Common myeloid progenitor, CD34-positive (primary cell): ENCODE results near the gene TTLL13.
"Not testable (repeated sequence)": the region's sequence is repeated elsewhere in the genome, so short reads cannot be mapped to it uniquely, and the experiment has no call there.

Experiments
- CTCF ChIA-PET: fragments of 350-600 bp; sonication (Branson Sonifier 250); formaldehyde crosslinking; loops from one replicate; lab custom pipeline; 2021; ENCODE audit warnings: antibody characterized with exemption; lab: Charles Lee
- POLR2A ChIA-PET: fragments of 350-600 bp; sonication (Branson Sonifier 250); formaldehyde crosslinking; loops from one replicate; lab custom pipeline; 2021; ENCODE audit warnings: antibody characterized with exemption; lab: Charles Lee
- DNase-seq, 3 donors: peaks; one replicate each; pipeline versions ENCODE4 v3.0.0 to v3.0.0-alpha.2; 2013
- H3K27ac ChIP-seq, 2 experiments: 1 replicate in 1 of 2; 2 replicates in 1 of 2; pipeline ENCODE4 v1.7.0; 2013; ENCODE audit warnings: inconsistent platforms in 2 of 2, low read length in 2 of 2, mild to moderate bottlenecking in 2 of 2, low read depth in 1 of 2, moderate library complexity in 1 of 2; ENCODE audit not compliant: severe bottlenecking in 2 of 2, insufficient read depth in 1 of 2, poor library complexity in 1 of 2
- H3K27me3 ChIP-seq, 5 experiments: replicated peaks in 2 of 5; 1 replicate in 3 of 5; 2 replicates in 2 of 5; pipeline versions ENCODE4 v1.6.1 to v1.7.0; 2013; ENCODE audit warnings: low read length in 4 of 5, mild to moderate bottlenecking in 2 of 5, moderate library complexity in 2 of 5, inconsistent platforms in 1 of 5; ENCODE audit not compliant: insufficient read depth in 5 of 5, control insufficient read depth in 4 of 5
- H3K36me3 ChIP-seq, 4 experiments: 1 replicate in 2 of 4; 2 replicates in 2 of 4; pipeline versions ENCODE4 v1.6.1 to v1.7.0; 2013; ENCODE audit warnings: low read length in 3 of 4, control low read depth in 1 of 4, mild to moderate bottlenecking in 1 of 4; ENCODE audit not compliant: control insufficient read depth in 4 of 4, insufficient read depth in 4 of 4
- H3K4me1 ChIP-seq, 4 experiments: 1 replicate in 3 of 4; 2 replicates in 1 of 4; pipeline versions ENCODE4 v1.6.1 to v1.7.1; 2013; ENCODE audit warnings: low read length in 3 of 4, mild to moderate bottlenecking in 3 of 4, control low read depth in 1 of 4, inconsistent platforms in 1 of 4, moderate library complexity in 1 of 4; ENCODE audit not compliant: control insufficient read depth in 4 of 4, insufficient read depth in 4 of 4; ENCODE audit errors: control extremely low read depth in 1 of 4
- H3K4me3 ChIP-seq, 7 experiments: 1 replicate in 4 of 7; 2 replicates in 3 of 7; pipeline versions ENCODE4 v1.5.1 to v1.7.0; 2013; ENCODE audit warnings: mild to moderate bottlenecking in 7 of 7, low read length in 6 of 7, moderate library complexity in 6 of 7, inconsistent platforms in 2 of 7, low read depth in 2 of 7, control low read depth in 1 of 7; ENCODE audit not compliant: insufficient read depth in 4 of 7, control insufficient read depth in 1 of 7; ENCODE audit errors: extremely low read depth in 1 of 7
- H3K9me3 ChIP-seq, 5 experiments: 1 replicate in 4 of 5; 2 replicates in 1 of 5; pipeline versions ENCODE4 v1.6.1 to v1.7.1; 2013; ENCODE audit warnings: low read length in 4 of 5, mild to moderate bottlenecking in 2 of 5, inconsistent platforms in 1 of 5, low read depth in 1 of 5, moderate library complexity in 1 of 5; ENCODE audit not compliant: control insufficient read depth in 4 of 5, insufficient read depth in 2 of 5; ENCODE audit errors: control extremely low read depth in 1 of 5
- WGBS: methylation state at CpG from one replicate; pipeline ENCODE4 v1.1.5; 2013; ENCODE audit not compliant: insufficient coverage; 5-methylcytosine and 5-hydroxymethylcytosine counted together

TTLL13 gene

GRCh38 chr15:90280743-90281142 lies 31.4 kb downstream of the TTLL13 start:
- H3K36me3 ChIP-seq, H3K4me1 ChIP-seq, H3K27me3 ChIP-seq, H3K4me3 ChIP-seq, POLR2A ChIA-PET, H3K27ac ChIP-seq, H3K9me3 ChIP-seq, DNase-seq: not testable (repeated sequence)
- CTCF ChIA-PET = interaction anchor here (0.9 to 1.7 kb wide), 4 partner anchors 8 to 21 kb away, joined by 3 to 4 read pairs (median 3); no protein-coding TSS in a partner anchor
- WGBS = 93% methylated on average over 4 of the region's 5 CpGs

- POLR2A ChIA-PET, H3K36me3 ChIP-seq, H3K27ac ChIP-seq, H3K27me3 ChIP-seq, H3K9me3 ChIP-seq, H3K4me3 ChIP-seq, H3K4me1 ChIP-seq: not testable (repeated sequence)
- CTCF ChIA-PET = interaction anchor here (1.2 to 2.0 kb wide), 3 partner anchors 10 to 124 kb away, joined by 3 to 6 read pairs (median 4); no protein-coding TSS in a partner anchor
- 69% methylated on average over 5 of the region's 6 CpGs for WGBS
- peak in 2 of 3 donors; percentile 30 to 45 for DNase-seq
Measured at GRCh38 chr15:90281637-90282036, 32.3 kb downstream of the TTLL13 start.

- Histone ChIP-seq H3K27ac (no peak overlapping the region), H3K4me1 (peaks cover 4 to 16% (median 10%) of the 10 kb centered on the region in 4 experiments), H3K36me3 (no peaks in the 10 kb centered on the region), H3K27me3 (no peaks in the 10 kb centered on the region), H3K4me3 (peak overlapping the region in 1 of 7 experiments; percentile 52), H3K9me3 (no peaks in the 10 kb centered on the region)
- POLR2A ChIA-PET = interaction anchor here (0.8 kb wide), 1 partner anchor 65 kb away, joined by 3 read pairs; no protein-coding TSS in a partner anchor
- CTCF ChIA-PET = interaction anchor here (0.9 to 2.2 kb wide), 9 partner anchors 16 to 133 kb away, joined by 3 to 9 read pairs (median 3); partner anchors contain the start of genes CIB1 and GDPGP1
- peak; percentile 56 to 84 (median 76) for DNase-seq
Measured at GRCh38 chr15:90286678-90287077, 37.3 kb downstream of the TTLL13 start.

GRCh38 chr15:90287101-90287500 lies 37.7 kb downstream of the TTLL13 start:
- no CpG with 5 or more reads among the region's 5 CpGs for WGBS
- Histone ChIP-seq H3K27me3 (no peaks in the 10 kb centered on the region), H3K4me3 (peak overlapping the region in 3 of 7 experiments; percentile 11 to 64 (median 52)), H3K27ac (no peak overlapping the region), H3K9me3 (no peaks in the 10 kb centered on the region), H3K36me3 (no peaks in the 10 kb centered on the region), H3K4me1 (peaks cover 4 to 16% (median 10%) of the 10 kb centered on the region in 4 experiments)
- POLR2A ChIA-PET = interaction anchor here (0.8 kb wide), 1 partner anchor 66 kb away, joined by 3 read pairs; no protein-coding TSS in a partner anchor
- CTCF ChIA-PET = interaction anchor here (1.0 to 2.2 kb wide), 10 partner anchors 9 to 133 kb away, joined by 3 to 9 read pairs (median 3); partner anchors contain the start of genes CIB1 and GDPGP1
- peak in 2 of 3 donors; percentile 75 to 85 for DNase-seq

- CTCF ChIA-PET = interaction anchor here (0.6 to 1.9 kb wide), 6 partner anchors 8 to 95 kb away, joined by 3 to 9 read pairs (median 3); no protein-coding TSS in a partner anchor
Measured at GRCh38 chr15:90287946-90288345, 38.6 kb downstream of the TTLL13 start.

GRCh38 chr15:90291679-90292356 lies 42.5 kb downstream of the TTLL13 start:
- Histone ChIP-seq H3K4me1 (peaks cover 3 to 21% (median 13%) of the 10 kb centered on the region in 4 experiments), H3K4me3 (no peak overlapping the region), H3K9me3 (no peaks in the 10 kb centered on the region), H3K27me3 (no peaks in the 10 kb centered on the region), H3K27ac (no peak overlapping the region), H3K36me3 (no peaks in the 10 kb centered on the region)
- CTCF ChIA-PET = interaction anchor here (1.4 to 2.5 kb wide), 5 partner anchors 9 to 59 kb away, joined by 3 to 16 read pairs (median 7); no protein-coding TSS in a partner anchor
- WGBS = 75% methylated on average over 12 of the region's 16 CpGs
- POLR2A ChIA-PET = no interaction called here
- peak in 2 of 3 donors; percentile 22 to 33 for DNase-seq

More at GRCh38 chr15:90287946-90288345, 38.6 kb downstream of the TTLL13 start:
- 33% methylated on average over 4 of the region's 6 CpGs for WGBS
- no peaks in the 10 kb centered on the region for H3K27me3 ChIP-seq
- no peak overlapping the region for H3K4me3 ChIP-seq
- DNase-seq = peak in 2 of 3 donors; percentile 46 to 66
- H3K4me1 ChIP-seq = peaks cover 4 to 16% (median 10%) of the 10 kb centered on the region in 4 experiments
- H3K9me3 ChIP-seq = no peaks in the 10 kb centered on the region
- no peak overlapping the region for H3K27ac ChIP-seq
- H3K36me3 ChIP-seq = no peaks in the 10 kb centered on the region
- POLR2A ChIA-PET = no interaction called here
